T-helper 17 cell (primary cell): ENCODE measurements around the gene FAM171A2. TPM values are rescaled to one million over a fixed set of nuclear protein-coding genes. Genes with fewer than 3 reads are reported as not detected.

ENCODE experiments used
- ATAC-seq: fragments of 150-1000 bp; cut with Tn5 transposase; 2 replicates; pipeline ENCODE4 v1.10.0; 2021; ENCODE audit warnings: mild to moderate bottlenecking, moderate library complexity
- DNase-seq, 3 donors: peaks; one replicate each; pipeline versions ENCODE4 v3.0.0 to v3.0.0-alpha.2; 2020 to 2021
- H3K9me3 ChIP-seq: one replicate; pipeline ENCODE4 v1.7.0; 2013; ENCODE audit warnings: low read length, mild to moderate bottlenecking; ENCODE audit not compliant: control insufficient read depth, poor library complexity, severe bottlenecking
- H3K27ac Mint-ChIP-seq: one replicate; pipeline ENCODE4 v1.8.0; 2022; ENCODE audit warnings: mild to moderate bottlenecking, moderate library complexity, mixed read lengths
- H3K27me3 Mint-ChIP-seq: one replicate; pipeline ENCODE4 v1.8.0; 2022; ENCODE audit warnings: mixed read lengths
- H3K36me3 Mint-ChIP-seq: one replicate; pipeline ENCODE4 v1.8.0; 2022; ENCODE audit warnings: low read depth, mixed read lengths
- H3K4me1 Mint-ChIP-seq: one replicate; pipeline ENCODE4 v1.8.0; 2022; ENCODE audit warnings: mild to moderate bottlenecking, mixed read lengths
- H3K4me3 Mint-ChIP-seq: one replicate; pipeline ENCODE4 v1.8.0; 2022; ENCODE audit warnings: mild to moderate bottlenecking, moderate library complexity, mixed read lengths
- total RNA-seq, 4 donors: library from RNA in 2 of 4; stranded (reverse) in 2 of 4; gene quantifications; one replicate each; pipeline ENCODE4 v1.2.3 and lab custom pipeline; 2022 to 2026

The FAM171A2 gene
- total RNA-seq, 2 donors from 2014 or later, result 0.07 to 0.31 TPM

DNA sequence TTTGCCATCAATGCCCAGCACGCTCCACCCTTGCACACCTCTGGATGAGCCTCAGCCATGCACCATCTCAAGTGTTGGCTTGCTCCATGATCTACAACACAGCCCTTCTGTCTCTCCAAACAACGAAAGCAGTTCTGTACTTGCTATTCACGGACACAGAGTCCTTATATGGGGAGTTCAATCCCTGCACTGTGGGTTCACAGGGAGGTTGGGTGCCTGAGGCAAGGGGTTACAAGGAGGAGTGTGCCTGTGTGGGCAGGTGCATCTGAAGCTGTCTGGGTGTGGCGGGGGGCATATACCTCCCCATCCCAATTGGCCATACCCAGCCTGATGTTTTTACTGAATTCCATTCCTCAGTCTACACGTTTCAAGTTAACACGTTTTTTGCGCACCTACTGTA is 49.6 kb downstream of the FAM171A2 start:
- peaks cover 46% of the 10 kb centered on the region for H3K27me3 Mint-ChIP-seq
- no peak overlapping the region for H3K27ac Mint-ChIP-seq
- H3K36me3 Mint-ChIP-seq, result peaks cover 11% of the 10 kb centered on the region
- DNase-seq, result no peak
- no peaks in the 10 kb centered on the region for H3K9me3 ChIP-seq
- peaks cover 20% of the 10 kb centered on the region for H3K4me1 Mint-ChIP-seq
- no peak for ATAC-seq
- peak overlapping the region; percentile 71 for H3K4me3 Mint-ChIP-seq

DNA sequence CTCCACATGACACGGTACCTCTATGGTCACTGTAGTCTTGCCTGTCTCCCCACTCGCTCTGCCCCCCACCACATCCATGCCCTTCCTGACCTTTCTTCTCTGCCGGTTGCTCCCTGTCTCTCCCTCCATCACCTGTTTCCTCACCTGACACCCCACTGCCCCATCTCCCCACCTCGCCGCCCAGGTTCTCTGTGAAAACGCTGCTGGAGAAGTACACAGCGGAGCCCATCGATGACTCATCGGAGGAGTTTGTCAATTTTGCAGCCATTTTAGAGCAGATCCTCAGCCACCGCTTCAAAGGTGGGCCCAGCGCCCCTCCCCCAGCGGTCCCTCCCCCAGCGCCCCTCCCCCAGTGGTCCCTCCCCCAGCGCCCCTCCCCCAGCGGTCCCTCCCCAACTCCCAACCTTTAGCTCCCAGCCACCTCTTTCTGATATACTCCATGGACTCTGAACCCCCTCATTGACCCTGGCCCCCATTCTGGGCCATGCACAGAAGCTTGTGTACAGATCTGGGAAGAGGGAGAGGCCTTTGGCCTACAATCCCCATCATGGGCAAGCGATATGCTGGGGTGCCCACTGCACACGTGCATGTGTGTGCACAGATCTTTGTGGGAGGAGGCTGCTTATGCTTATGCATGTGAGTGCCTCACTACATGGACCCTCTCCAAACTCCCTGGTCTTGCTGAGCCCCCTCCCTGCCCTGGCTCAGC is 51.1 kb downstream of the FAM171A2 start:
- ATAC-seq, result no peak
- Mint-ChIP-seq H3K4me3 (no peak overlapping the region), H3K27ac (no peak overlapping the region), H3K4me1 (peaks cover 20% of the 10 kb centered on the region), H3K27me3 (peaks cover 36% of the 10 kb centered on the region), H3K36me3 (peaks cover 11% of the 10 kb centered on the region)
- no peaks in the 10 kb centered on the region for H3K9me3 ChIP-seq
- no peak for DNase-seq

DNA sequence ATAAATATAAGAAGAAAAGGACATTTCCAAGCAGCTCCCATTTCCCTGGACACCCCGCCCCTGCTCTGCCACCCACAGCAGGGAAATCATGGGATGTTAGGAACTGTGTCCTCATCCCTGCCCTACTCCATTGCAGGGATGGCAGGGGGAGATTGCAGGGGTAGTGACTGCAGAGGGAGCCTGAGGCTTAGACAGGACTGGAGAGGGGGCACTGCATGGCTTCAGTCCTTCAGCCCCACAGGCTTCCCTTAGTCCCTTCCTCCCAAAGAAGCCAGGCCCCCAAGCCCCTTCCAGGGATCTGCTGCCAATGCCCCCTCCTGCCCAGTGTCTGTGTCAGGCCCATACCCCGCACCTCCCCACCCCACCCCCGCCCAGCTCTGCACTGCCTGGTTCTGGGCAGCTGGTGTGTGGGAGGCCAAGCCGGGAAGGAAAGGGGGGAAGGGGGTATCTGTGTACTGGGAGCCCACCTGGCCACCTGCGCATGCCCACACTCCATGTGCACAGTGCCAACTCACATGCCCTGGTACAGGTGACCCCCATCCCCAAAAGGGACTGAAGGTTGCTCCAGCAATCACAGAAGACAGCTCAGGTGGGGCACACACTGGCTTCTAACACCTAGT is 52.0 kb downstream of the FAM171A2 start:
- no peak overlapping the region for H3K4me3 Mint-ChIP-seq
- H3K4me1 Mint-ChIP-seq, result peaks cover 20% of the 10 kb centered on the region
- ATAC-seq (no peak), DNase-seq (no peak)
- no peak overlapping the region for H3K27ac Mint-ChIP-seq
- peaks cover 37% of the 10 kb centered on the region for H3K27me3 Mint-ChIP-seq
- peaks cover 11% of the 10 kb centered on the region for H3K36me3 Mint-ChIP-seq
- no peaks in the 10 kb centered on the region for H3K9me3 ChIP-seq

DNA sequence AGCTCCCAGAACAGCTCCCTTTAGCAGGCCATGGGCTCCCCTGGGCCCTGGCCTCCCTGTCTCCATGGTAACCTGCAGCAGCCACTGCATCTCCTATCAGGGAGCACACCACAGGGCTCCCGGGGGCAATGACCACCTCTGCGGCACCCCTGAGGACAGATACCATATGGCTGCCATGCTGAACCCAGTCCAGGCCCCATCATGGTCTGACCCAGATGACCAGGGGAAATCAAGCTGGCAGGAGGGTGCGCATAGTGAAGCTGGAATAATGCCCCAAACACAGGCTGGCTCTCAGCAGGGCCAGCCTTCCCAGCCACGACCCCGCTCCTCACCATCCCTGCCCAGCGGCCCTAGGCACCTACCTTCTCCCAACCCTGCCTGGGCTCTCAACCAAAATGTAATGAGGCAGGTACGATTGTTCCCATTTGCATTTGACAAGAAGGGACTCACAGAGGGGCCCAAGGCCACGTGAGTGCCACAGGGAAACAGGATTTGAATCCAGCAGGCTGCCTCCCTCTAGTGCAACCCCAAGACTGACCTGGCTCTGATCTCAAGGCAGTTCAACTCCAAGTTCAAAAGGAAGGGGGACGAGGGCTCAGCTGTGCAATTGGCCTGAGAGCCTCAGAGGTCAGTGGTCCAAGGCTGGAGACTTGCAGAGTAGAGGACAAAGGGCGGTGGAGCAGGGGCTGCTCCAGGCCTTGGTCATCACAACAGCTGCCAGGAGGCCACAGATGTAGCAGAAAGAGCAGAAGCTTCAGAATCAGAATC is 52.9 kb downstream of the FAM171A2 start:
- Mint-ChIP-seq H3K36me3 (peaks cover 6% of the 10 kb centered on the region), H3K27me3 (peaks cover 37% of the 10 kb centered on the region), H3K27ac (no peak overlapping the region), H3K4me1 (peaks cover 17% of the 10 kb centered on the region), H3K4me3 (no peak overlapping the region)
- no peak for DNase-seq
- no peak for ATAC-seq
- no peaks in the 10 kb centered on the region for H3K9me3 ChIP-seq

DNA sequence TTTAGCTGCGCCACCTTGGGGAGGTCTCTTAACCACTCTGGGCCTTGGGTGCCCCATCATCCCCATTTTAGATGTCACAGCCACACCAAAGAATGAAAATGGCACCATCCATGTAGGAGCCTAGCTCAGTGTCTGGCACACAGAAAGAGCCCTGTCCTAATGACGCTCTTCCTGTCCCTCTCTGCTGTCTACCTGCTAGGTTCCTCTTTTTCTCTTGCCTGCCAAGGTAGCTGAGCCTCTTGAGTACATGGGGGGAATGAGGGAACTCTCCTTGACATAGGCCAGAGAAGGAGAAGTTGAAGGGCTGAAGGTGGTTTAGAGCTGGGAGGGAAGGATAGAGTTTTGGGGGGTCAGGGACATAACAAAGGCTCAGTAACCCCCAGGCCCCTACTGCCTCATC is 53.5 kb downstream of the FAM171A2 start:
- H3K36me3 Mint-ChIP-seq, result peaks cover 4% of the 10 kb centered on the region
- H3K4me1 Mint-ChIP-seq, result peaks cover 13% of the 10 kb centered on the region
- DNase-seq, result no peak
- peaks cover 33% of the 10 kb centered on the region for H3K27me3 Mint-ChIP-seq
- peak overlapping the region; percentile 72 for H3K4me3 Mint-ChIP-seq
- H3K27ac Mint-ChIP-seq, result no peak overlapping the region
- H3K9me3 ChIP-seq, result no peaks in the 10 kb centered on the region
- no peak for ATAC-seq

DNA sequence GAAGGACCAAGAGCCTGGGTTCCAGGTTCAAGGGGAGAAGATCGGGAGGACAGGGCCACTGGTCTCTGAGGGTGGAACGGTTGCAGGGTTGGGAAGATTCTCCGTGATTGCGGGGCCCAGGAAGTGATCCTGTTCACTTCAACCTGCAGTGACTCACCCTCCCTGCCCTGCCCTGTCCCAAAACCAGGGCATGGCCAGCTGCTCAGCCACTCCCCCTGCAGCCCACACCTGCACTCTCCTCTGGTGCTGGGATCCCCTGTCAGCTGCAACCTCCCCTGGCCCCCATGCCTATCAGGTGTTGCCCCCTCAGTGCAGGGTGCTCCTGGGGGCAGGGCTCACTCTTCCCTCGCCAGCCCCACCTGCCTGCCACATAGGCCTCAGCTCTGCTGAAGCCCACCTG is 54.2 kb downstream of the FAM171A2 start:
- no peak for DNase-seq
- peaks cover 4% of the 10 kb centered on the region for H3K36me3 Mint-ChIP-seq
- H3K4me3 Mint-ChIP-seq, result peak overlapping the region; percentile 72
- no peak overlapping the region for H3K27ac Mint-ChIP-seq
- no peak for ATAC-seq
- no peaks in the 10 kb centered on the region for H3K9me3 ChIP-seq
- peaks cover 13% of the 10 kb centered on the region for H3K4me1 Mint-ChIP-seq
- peaks cover 39% of the 10 kb centered on the region for H3K27me3 Mint-ChIP-seq

DNA sequence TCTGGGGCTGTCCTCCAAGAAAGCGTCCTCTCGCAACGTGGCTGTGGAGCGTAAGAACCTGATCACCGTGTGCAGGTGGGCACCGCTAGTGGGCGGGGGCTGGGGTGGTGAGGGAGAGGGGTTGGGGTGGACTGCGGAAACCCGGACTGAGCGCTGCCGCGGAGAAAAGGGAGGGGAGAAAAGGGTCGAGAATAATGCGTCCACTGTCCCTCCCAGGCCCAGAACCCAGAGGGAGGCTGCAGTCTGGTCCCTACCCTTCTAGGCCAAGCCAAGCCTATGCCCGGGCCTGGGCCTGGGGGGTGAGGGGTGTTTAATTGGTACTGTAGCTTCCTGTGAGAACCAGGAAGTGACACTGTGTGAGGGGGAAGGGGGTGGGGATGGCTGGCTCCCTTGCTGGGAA is 54.8 kb downstream of the FAM171A2 start:
- Mint-ChIP-seq H3K27ac (no peak overlapping the region), H3K4me1 (peaks cover 11% of the 10 kb centered on the region), H3K36me3 (peaks cover 2% of the 10 kb centered on the region), H3K4me3 (peak overlapping the region; percentile 36), H3K27me3 (peaks cover 37% of the 10 kb centered on the region)
- DNase-seq (no peak), ATAC-seq (peak; percentile 2)
- no peaks in the 10 kb centered on the region for H3K9me3 ChIP-seq

DNA sequence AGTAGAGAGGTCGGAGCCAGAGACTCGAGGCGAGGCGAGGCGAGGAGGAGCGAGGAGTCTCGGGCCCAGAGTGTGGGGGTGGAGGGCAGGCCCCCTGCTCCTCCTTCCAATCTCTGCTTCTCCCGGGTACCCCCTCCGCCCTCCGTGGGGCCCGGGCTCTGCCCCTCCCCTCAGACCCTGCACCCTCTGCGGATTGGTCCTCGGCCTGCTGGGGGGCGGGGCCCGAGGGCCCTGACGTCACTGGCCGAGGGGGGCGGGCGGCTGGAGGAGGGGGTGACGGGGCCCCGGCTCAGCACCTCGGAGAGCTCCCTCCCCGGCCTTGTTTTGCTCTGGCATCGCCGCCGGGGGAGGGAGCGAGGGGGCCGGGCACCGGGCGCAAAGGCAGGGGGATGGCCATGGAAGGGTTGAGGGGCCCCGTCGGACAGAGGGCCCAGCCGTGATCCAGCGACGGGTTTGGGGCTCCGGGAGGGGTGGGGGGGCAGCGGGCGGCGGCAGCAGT is 55.3 kb downstream of the FAM171A2 start, which contains the start of gene RUNDC3A:
Gene RUNDC3A (plus strand): TSS at position 282 of the 499 bp plus-strand sequence. CDS start 232 bp downstream, outside the sequence.
- Mint-ChIP-seq H3K27me3 (peaks cover 37% of the 10 kb centered on the region), H3K27ac (no peak within 1 kb of the TSS)
- ATAC-seq, result peak; percentile 95

DNA sequence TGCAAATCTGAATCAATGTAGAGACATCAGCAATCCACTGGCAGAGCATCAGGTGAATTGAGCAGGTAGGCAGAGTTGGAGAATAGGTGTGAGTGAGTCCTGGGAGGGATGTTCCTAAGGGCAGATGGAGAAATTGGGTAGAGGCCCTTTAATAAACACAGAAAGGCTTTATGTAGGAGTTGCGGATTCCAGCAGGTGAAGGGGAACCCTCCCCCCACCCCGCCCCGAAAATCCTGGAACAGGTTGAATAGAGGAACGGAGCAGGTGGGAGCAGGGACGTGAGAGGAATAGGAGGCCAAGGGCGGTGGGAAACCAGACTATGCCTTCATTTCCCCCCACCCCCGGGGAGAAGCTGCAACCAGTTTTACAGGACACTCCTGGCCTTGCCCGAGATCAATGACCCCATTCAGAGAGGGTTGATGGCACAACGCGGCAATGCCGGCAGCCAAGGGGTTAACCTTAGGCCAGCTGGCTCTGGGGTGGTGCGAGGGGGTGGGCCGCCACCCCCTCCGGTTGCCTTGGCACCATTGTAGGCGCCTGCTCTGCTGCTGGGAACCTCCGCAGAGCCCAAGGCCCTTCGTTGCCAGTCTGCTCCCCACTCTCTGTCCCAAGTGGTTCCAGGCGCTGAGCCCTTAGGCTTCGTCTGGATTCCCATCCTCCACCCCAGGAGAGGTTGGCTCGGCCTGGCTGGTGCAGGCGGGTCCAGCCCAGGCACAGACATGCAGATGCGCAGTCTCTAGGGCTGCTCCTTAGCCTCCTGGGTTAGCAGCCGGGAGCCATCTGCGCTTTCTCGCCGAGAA is 56.1 kb downstream of the FAM171A2 start:
- DNase-seq (no peak), ATAC-seq (peak; percentile 39)
- H3K4me3 Mint-ChIP-seq, result peak overlapping the region; percentile 74
- peaks cover 32% of the 10 kb centered on the region for H3K27me3 Mint-ChIP-seq
- H3K36me3 Mint-ChIP-seq, result peaks cover 2% of the 10 kb centered on the region
- H3K4me1 Mint-ChIP-seq, result peaks cover 9% of the 10 kb centered on the region
- no peak overlapping the region for H3K27ac Mint-ChIP-seq
- no peaks in the 10 kb centered on the region for H3K9me3 ChIP-seq

More for the DNA sequence above, 55.3 kb downstream of the FAM171A2 start, which contains the start of gene RUNDC3A:
- DNase-seq, result peak; percentile 79 to 88 (median 80)
- Mint-ChIP-seq H3K4me1 (peaks cover 9% of the 10 kb centered on the region), H3K4me3 (peak within 1 kb of the TSS; percentile 74), H3K36me3 (peaks cover 2% of the 10 kb centered on the region)
- no peaks in the 10 kb centered on the region for H3K9me3 ChIP-seq

DNA sequence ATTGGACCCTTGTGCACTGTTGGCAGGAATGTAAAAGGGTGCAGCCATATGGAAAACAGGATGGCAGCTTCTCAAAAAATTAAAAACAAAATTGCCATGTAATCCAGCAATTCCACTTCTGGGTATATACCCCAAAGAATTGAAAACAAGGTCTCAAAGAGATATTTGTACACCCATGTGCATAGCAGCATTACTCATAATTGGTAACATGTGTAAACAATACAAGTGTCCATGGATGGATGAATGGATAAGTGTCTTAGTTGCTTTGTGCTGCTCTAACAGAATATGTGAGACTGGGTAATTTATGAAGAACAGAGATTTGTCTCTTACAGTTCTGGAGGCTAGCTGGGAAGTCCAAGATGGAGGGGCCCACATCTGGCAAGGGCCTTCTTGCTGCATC is 59.0 kb downstream of the FAM171A2 start:
- H3K9me3 ChIP-seq, result no peaks in the 10 kb centered on the region
- no peak for ATAC-seq
- H3K27ac Mint-ChIP-seq, result no peak overlapping the region
- no peak overlapping the region for H3K4me3 Mint-ChIP-seq
- DNase-seq, result no peak
- H3K36me3 Mint-ChIP-seq, result no peaks in the 10 kb centered on the region
- H3K4me1 Mint-ChIP-seq, result peaks cover 6% of the 10 kb centered on the region
- H3K27me3 Mint-ChIP-seq, result peaks cover 35% of the 10 kb centered on the region
